Measurements from ENCODE around the gene HACD4.
A peak's percentile ranks its signal among the peaks of the same experiment; 100 is the strongest.

The HACD4 gene, protein sequence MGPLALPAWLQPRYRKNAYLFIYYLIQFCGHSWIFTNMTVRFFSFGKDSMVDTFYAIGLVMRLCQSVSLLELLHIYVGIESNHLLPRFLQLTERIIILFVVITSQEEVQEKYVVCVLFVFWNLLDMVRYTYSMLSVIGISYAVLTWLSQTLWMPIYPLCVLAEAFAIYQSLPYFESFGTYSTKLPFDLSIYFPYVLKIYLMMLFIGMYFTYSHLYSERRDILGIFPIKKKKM

GRCh38 chr9:21031091-21031807 is at the start of gene HACD4:
Gene HACD4 (minus strand): TSS chr9:21031640. CDS start chr9:21031590, 50 bp downstream.
- DNase-seq (ENCODE audit: low read depth in 3 of 3) = peak; percentile 11 to 56 (median 51)

DNA sequence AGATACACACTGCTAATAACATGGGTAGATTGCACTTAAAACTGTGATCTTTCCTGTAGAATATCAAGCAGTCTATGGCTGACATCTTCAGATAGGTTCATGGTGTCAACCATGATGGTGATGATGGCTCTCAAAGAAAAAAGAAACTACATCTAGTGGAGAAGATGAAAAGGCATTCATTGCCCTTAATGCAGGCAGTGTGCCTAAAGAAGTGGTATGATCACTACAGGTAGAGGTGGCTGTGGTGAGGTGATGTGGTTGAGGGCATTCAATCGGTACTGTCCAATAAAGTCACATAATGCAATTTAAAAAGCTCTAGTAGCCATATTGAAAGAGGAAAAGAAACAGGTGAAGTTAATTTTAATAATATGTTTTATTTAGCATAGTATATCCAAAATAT is 49.4 kb upstream of the HACD4 start:
- DNase-seq (ENCODE audit: low read depth in 3 of 3) = no peak

- DNase-seq (ENCODE audit: low read depth in 3 of 3) = no peak
Observed at GRCh38 chr9:21078702-21079101, 47.3 kb upstream of the HACD4 start.

GRCh38 chr9:21077781-21078180 is 46.3 kb upstream of the HACD4 start, which contains the start of gene IFNB1:
Gene IFNB1 (minus strand): TSS chr9:21077942. CDS start chr9:21077869, 73 bp downstream.
- no peak for DNase-seq (ENCODE audit: low read depth in 3 of 3)

GRCh38 chr9:21075484-21075883 is 44.0 kb upstream of the HACD4 start:
- DNase-seq (ENCODE audit: low read depth in 3 of 3) = no peak

- DNase-seq (ENCODE audit: low read depth in 3 of 3) = no peak
Observed at GRCh38 chr9:21070906-21071305, 39.5 kb upstream of the HACD4 start.

- no peak for DNase-seq (ENCODE audit: low read depth in 3 of 3)
Observed at GRCh38 chr9:21070171-21070571, 38.7 kb upstream of the HACD4 start.

GRCh38 chr9:21060919-21061561 is 29.6 kb upstream of the HACD4 start:
- DNase-seq (ENCODE audit: low read depth in 3 of 3) = no peak

DNA sequence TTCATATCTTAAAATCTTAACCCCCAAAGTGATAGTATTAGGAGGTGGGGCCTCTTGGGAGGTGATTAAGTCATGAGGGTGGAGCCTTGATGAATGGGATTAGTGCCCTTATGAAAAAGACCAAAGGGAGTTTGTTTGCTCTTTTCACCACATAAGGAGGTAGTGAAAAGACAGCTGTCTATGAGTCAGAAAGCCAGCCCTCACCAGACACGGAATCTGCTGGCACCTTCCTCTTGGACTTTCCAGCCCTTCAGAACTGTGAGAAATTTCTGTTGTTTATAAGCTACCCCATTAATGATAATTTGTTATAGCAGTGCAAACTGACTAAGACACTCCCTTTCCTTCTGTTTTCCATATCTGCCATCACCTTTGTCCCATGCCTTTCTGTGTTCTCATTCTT is 25.5 kb upstream of the HACD4 start:
- DNase-seq (ENCODE audit: low read depth in 3 of 3) = no peak

DNA sequence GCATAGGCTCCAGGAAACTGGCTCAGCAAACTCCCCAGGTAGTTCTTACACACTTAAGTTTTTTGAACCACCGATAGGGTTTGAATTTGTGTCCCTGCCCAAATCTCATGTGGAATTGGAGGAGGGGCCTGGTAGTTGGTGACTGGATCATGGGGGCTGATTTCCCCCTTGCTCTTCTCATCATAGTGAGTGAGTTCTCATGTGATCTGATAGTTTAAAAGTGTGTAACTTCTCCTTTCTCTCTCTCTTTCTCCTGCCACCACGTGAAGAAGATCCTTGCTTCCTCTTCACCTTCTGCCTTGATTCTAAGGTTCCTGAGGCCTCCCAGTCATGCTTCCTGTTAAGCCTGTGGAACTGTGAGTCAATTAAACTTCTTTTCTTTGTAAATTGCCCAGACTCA is 22.4 kb upstream of the HACD4 start:
- no peak for DNase-seq (ENCODE audit: low read depth in 3 of 3)

GRCh38 chr9:21047281-21047691 is 15.8 kb upstream of the HACD4 start:
- no peak for DNase-seq (ENCODE audit: low read depth in 3 of 3)

DNA sequence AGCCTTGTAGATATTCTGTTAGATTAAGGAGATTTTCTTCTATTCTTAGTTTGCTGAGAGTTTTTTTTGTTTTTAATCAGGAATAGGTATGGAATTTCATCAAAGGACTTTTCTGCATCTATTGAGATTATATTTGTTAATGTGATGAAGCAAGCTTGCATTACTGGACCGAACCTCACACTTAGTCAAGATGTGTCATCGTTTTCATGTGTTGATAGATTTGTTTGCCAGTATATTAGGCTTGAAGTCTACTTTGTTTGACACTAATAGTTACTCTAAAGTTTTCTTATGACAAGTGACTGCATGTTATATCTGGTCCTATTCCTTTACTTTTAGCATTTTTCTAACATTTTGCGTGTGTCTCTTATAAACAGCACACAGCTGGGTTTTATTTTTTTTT is 12.4 kb upstream of the HACD4 start:
- no peak for DNase-seq (ENCODE audit: low read depth in 3 of 3)

GRCh38 chr9:21042466-21042865 is 11.0 kb upstream of the HACD4 start:
- no peak for DNase-seq (ENCODE audit: low read depth in 3 of 3)

GRCh38 chr9:21039302-21039701 is 7.9 kb upstream of the HACD4 start:
- no peak for DNase-seq (ENCODE audit: low read depth in 3 of 3)

DNA sequence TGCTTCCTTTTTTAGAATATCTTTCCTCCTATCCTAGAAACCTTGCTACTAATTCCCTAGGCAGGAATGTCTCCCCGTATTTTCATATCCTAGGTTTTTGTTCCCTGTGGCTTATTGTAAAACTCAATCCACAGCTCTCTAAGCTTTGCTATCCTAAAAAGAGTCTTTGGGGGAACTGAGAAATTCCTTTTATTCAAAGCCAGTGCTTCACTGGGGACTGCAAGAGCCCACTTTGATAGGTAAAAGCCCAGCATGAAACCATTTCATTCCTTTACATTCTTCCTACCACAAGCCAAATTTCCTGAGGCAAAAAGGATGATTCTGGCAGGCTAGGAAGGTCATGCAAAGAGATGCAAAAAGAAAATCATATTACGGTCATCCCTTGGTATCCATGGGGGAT is 5.8 kb upstream of the HACD4 start:
- DNase-seq (ENCODE audit: low read depth in 3 of 3) = no peak

GRCh38 chr9:21031808-21032183 is 356 bp upstream of the HACD4 start:
- no peak for DNase-seq (ENCODE audit: low read depth in 3 of 3)

DNA sequence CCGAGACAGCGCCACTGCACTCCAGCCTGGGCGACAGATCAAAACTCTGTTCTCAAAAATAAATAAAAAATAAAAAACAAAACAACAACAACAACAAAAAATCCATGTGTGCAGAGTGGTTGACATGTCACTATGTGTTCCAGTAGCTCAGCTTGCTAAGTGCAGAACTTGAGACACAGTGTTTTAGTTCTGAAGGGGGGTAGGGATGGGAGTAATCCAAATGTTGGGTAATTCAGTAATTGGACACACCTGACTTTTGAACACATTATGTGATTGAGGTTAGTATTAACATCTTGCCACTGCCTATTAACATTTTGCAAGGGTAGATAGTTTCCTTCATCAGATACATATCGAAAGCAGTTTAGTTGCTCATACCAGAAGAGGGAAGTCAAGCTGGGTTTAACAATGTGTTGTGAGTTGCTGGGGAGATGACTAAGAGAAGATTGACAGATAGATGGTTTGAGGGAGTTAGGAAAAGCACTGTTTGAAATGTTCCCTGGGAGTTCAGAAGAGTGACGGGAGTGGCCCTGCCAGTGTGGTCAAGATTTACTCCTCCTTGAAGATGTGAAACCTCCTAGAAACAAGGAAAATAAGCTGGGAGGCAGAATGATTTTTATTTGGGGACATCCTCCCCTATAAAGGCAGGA is 928 bp downstream of the HACD4 start:
- DNase-seq (ENCODE audit: low read depth in 3 of 3) = peak in 1 of 3 experiments; percentile 5

DNA sequence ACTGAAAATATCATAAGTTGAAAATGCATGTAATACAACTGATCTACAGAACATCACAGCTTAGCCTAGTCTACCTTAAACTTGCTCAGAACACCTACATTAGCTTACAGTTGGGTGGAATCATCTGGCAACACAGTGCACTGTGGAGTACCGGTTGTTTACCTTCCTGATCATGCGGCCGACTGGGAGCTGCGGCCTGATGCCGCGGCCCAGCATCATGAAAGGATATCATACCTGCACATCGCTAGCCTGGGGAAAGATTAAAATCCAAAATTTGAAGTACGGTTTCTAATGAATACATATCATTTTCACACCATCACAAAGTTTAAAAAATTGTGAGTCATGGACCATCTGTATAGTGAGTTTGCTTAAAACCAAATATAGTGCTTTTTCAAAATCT is 1.8 kb downstream of the HACD4 start:
- DNase-seq (ENCODE audit: low read depth in 3 of 3) = no peak

DNA sequence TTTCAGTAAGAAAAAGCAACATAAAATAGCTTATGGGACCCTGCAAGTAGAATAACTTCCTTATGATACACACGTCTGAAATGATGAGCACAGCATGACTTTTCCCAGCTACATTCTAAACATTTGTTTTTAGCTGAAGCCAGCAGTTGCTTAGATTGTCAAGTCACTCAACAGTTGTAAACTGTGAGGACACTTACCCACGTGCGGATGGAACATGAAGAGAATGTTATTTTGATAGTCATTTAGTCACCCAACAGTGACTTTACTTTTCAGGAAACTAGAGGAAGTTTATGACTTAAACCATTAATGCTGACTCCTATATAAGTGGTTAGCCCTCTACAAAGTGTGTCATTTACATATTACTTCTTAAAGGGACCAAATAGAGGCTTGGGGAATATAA is 3.0 kb downstream of the HACD4 start:
- no peak for DNase-seq (ENCODE audit: low read depth in 3 of 3)

GRCh38 chr9:21027295-21027694 is 4.1 kb downstream of the HACD4 start:
- DNase-seq (ENCODE audit: low read depth in 3 of 3) = no peak

- no peak for DNase-seq (ENCODE audit: low read depth in 3 of 3)
Observed at GRCh38 chr9:21023861-21024260, 7.6 kb downstream of the HACD4 start.

- no peak for DNase-seq (ENCODE audit: low read depth in 3 of 3)
Observed at GRCh38 chr9:21018177-21018576, 13.3 kb downstream of the HACD4 start.
